HepG2 (cell line): Measurements from ENCODE around the gene AHSP. TPM values are rescaled to one million over a fixed set of nuclear protein-coding genes. Genes with fewer than 3 reads are reported as not detected.

Experiments
- BORCS8-MEF2B ChIP-seq: sonication (generic); formaldehyde crosslinking; IDR thresholded peaks from 2 replicates; pipeline ENCODE4 v1.8.0; 2022; ENCODE audit warnings: mild to moderate bottlenecking, missing genetic modification reagents
- GFI1 ChIP-seq: sonication (generic); formaldehyde crosslinking; IDR thresholded peaks from 2 replicates; pipeline ENCODE4 v1.5.0; 2020; ENCODE audit warnings: missing genetic modification reagents, mild to moderate bottlenecking, borderline replicate concordance
- HNF4G ChIP-seq, 2 experiments: sonication (generic) in 1 of 2; formaldehyde crosslinking in 1 of 2; IDR thresholded peaks; 2 replicates each; pipeline versions ENCODE4 v1.4.0 to v1.6.1; 2011 to 2020; ENCODE audit warnings: borderline replicate concordance in 2 of 2, low read depth in 2 of 2, mild to moderate bottlenecking in 2 of 2, low read length in 1 of 2, missing genetic modification reagents in 1 of 2, moderate library complexity in 1 of 2
- HOXA3 ChIP-seq: sonication (generic); formaldehyde crosslinking; IDR thresholded peaks from 2 replicates; pipeline ENCODE4 v1.5.0; 2020; ENCODE audit warnings: missing genetic modification reagents
- LCORL ChIP-seq, 2 experiments: fragments of 450-650 bp in 1 of 2; sonication (generic) in 1 of 2; formaldehyde crosslinking in 1 of 2; IDR thresholded peaks; 2 replicates each; pipeline versions ENCODE4 v1.5.0 to v1.6.1; 2017 to 2020; ENCODE audit warnings: antibody characterized with exemption in 1 of 2, missing genetic modification reagents in 1 of 2
- PAXIP1 ChIP-seq: sonication (generic); formaldehyde crosslinking; conservative IDR thresholded peaks from 2 replicates; pipeline ENCODE4 v1.4.0; 2020; ENCODE audit warnings: mild to moderate bottlenecking, missing genetic modification reagents, moderate library complexity
- RARA ChIP-seq: IDR thresholded peaks from 2 replicates; pipeline ENCODE4 v1.6.1; 2016; ENCODE audit warnings: missing genetic modification reagents, missing compliant biosample characterization
- TEAD3 ChIP-seq: optimal IDR thresholded peaks from 2 replicates; pipeline ENCODE3; 2016; ENCODE audit warnings: borderline replicate concordance
- U2AF1 ChIP-seq: fragments of 200-400 bp; formaldehyde crosslinking; optimal IDR thresholded peaks from 2 replicates; pipeline ENCODE3; 2017; ENCODE audit warnings: mild to moderate bottlenecking, low read depth, low read length
- ZBTB44 ChIP-seq: sonication (generic); formaldehyde crosslinking; IDR thresholded peaks from 2 replicates; pipeline ENCODE4 v1.4.0; 2020; ENCODE audit warnings: missing genetic modification reagents
- ZFX ChIP-seq: sonication (generic); formaldehyde crosslinking; IDR thresholded peaks from 2 replicates; pipeline ENCODE4 v1.4.0; 2020; ENCODE audit warnings: mild to moderate bottlenecking, low read depth, missing genetic modification reagents, moderate library complexity
- ZKSCAN8 ChIP-seq: IDR thresholded peaks from 2 replicates; pipeline ENCODE4 v1.6.1; 2016; ENCODE audit warnings: borderline replicate concordance, missing genetic modification reagents, missing compliant biosample characterization
- ZNF362 ChIP-seq: sonication (generic); formaldehyde crosslinking; IDR thresholded peaks from 2 replicates; pipeline ENCODE4 v1.4.0; 2020; ENCODE audit warnings: missing genetic modification reagents, mild to moderate bottlenecking, borderline replicate concordance
- ZNF572 ChIP-seq: sonication (generic); formaldehyde crosslinking; IDR thresholded peaks from 2 replicates; pipeline ENCODE4 v1.5.1; 2020; ENCODE audit warnings: mild to moderate bottlenecking, missing genetic modification reagents
- ZNF747 ChIP-seq: sonication (generic); formaldehyde crosslinking; IDR thresholded peaks from 2 replicates; pipeline ENCODE4 v1.8.1; 2023; ENCODE audit warnings: missing genetic modification reagents, mild to moderate bottlenecking, borderline replicate concordance
- ZSCAN30 ChIP-seq: sonication (generic); formaldehyde crosslinking; IDR thresholded peaks from 2 replicates; pipeline ENCODE4 v1.5.0; 2020; ENCODE audit warnings: mild to moderate bottlenecking, missing genetic modification reagents
- polyA plus RNA-seq, 8 experiments: library from polyadenylated mRNA; depleted of rRNA in 3 of 8; stranded (reverse) in 7 of 8; unstranded in 1 of 8; fragments of >200 nt; fragmentation: Illumina TruSeq in 4 of 8; extraction: Trizol in 4 of 8; gene quantifications; 2 replicates each; pipeline versions ENCODE4 v1.2.1 to v1.2.3, GENCODE V29; 2011 to 2016; ENCODE audit warnings: low read depth in 4 of 8, missing spikeins in 1 of 8, mixed read lengths in 1 of 8; ENCODE audit not compliant: insufficient read depth in 1 of 8
- total RNA-seq, 5 experiments: library from RNA; depleted of rRNA; stranded (reverse); fragments of >200 nt; fragmentation: Illumina TruSeq; extraction: Trizol; gene quantifications; 2 replicates each; pipeline ENCODE4 v1.2.3, GENCODE V29; 2016; ENCODE audit warnings: low read depth in 1 of 5

The AHSP gene
- total and polyA plus RNA-seq, 2 of the 13 experiments (the other 11 are each of a cell fraction or from before 2014, with no cell fraction given) = not detected

GRCh38 chr16:31501226-31501965 is 26.3 kb upstream of the AHSP start (continued):
- TF ChIP-seq PAXIP1 (peak; percentile 67), BORCS8-MEF2B (CRISPR knock-in tag) (no peak), ZNF362 (0 out of 2 replicates have a peak, but pooled peaks have one; percentile 23), ZNF747 (no peak), LCORL (IDR thresholded peaks at IDR 0.05) (no peak), LCORL (CRISPR knock-in tag; IDR thresholded peaks at IDR 0.05) (peak; percentile 78), ZBTB44 (no peak), HOXA3 (no peak), U2AF1 (no peak), ZNF572 (CRISPR knock-in tag) (no peak), ZSCAN30 (CRISPR knock-in tag) (no peak), HNF4G (IDR thresholded peaks at IDR 0.05; ENCODE audit: borderline replicate concordance, low read depth, low read length) (peak; percentile 23; the same call in 1 of the 2 replicates), HNF4G (CRISPR knock-in tag; IDR thresholded peaks at IDR 0.05; ENCODE audit: borderline replicate concordance, low read depth) (no peak), ZFX (CRISPR knock-in tag) (no peak), ZKSCAN8 (CRISPR knock-in tag) (0 out of 2 replicates have a peak, but pooled peaks have one; percentile 30), GFI1 (CRISPR knock-in tag) (peak; percentile 94), TEAD3 (CRISPR knock-in tag) (peak; percentile 19), RARA (CRISPR knock-in tag) (peak; percentile 12; the same call in 1 of the 2 replicates)
